Uterus (tissue), 4 donors: ENCODE data around the gene CAND2. TPM values are rescaled to one million over a fixed set of nuclear protein-coding genes. Genes with fewer than 3 reads are reported as not detected.

ENCODE experiments used
- DNase-seq, 2 donors: peaks; one replicate each; pipeline ENCODE4 v3.0.0-alpha.2; 2019 to 2020
- H3K27ac ChIP-seq, 2 donors: fragments of 200-600 bp; sonication (generic); 1 replicate in 1 of 2; 2 replicates in 1 of 2; pipeline ENCODE4 v1.5.1; 2016 to 2018
- H3K27me3 ChIP-seq, 2 donors: fragments of 200-600 bp; sonication (generic); one replicate each; pipeline ENCODE4 v1.5.1; 2018 to 2019; ENCODE audit warnings: control low read depth in 1 of 2
- H3K36me3 ChIP-seq, 2 donors: fragments of 200-600 bp; sonication (generic); one replicate each; pipeline ENCODE4 v1.5.1; 2019; ENCODE audit warnings: control low read depth in 1 of 2
- H3K4me1 ChIP-seq, 2 donors: fragments of 200-600 bp; sonication (generic); one replicate each; pipeline ENCODE4 v1.5.1; 2018 to 2019; ENCODE audit warnings: control low read depth in 1 of 2
- H3K4me3 ChIP-seq, 2 donors: fragments of 200-600 bp; sonication (generic); 1 replicate in 1 of 2; 2 replicates in 1 of 2; pipeline ENCODE4 v1.5.1; 2018 to 2019; ENCODE audit warnings: mild to moderate bottlenecking in 1 of 2
- H3K9me3 ChIP-seq, 2 donors: fragments of 200-600 bp; sonication (generic); one replicate each; pipeline ENCODE4 v1.5.1; 2019; ENCODE audit warnings: control low read depth in 1 of 2
- CTCF ChIP-seq, 4 experiments: fragments of 200-600 bp in 2 of 4; fragments of 450-650 bp in 2 of 4; sonication (generic) in 2 of 4; IDR thresholded peaks; one replicate each; pipeline ENCODE4 v1.5.1; 2016 to 2019; ENCODE audit warnings: antibody characterized with exemption in 4 of 4, mild to moderate bottlenecking in 2 of 4, moderate library complexity in 1 of 4
- POLR2A ChIP-seq, 2 donors: fragments of 450-650 bp; IDR thresholded peaks; one replicate each; pipeline ENCODE4 v1.6.1; 2016; ENCODE audit warnings: antibody characterized with exemption in 2 of 2, mild to moderate bottlenecking in 1 of 2, moderate library complexity in 1 of 2
- intact Hi-C: fragments of 100-400 bp; cut with DNase I; formaldehyde crosslinking; loops from one replicate; pipeline ENCODE4 v1.15.1; 2023; ENCODE audit warnings: low total_unique reads
- total RNA-seq, 4 donors: library from RNA; depleted of rRNA in 3 of 4; stranded (reverse); fragments of >200 nt in 3 of 4; gene quantifications; one replicate each; pipeline versions ENCODE4 v1.1.0 to v1.2.4, GENCODE V29; 2014 to 2023
- donor health status: DM: yes; HTN: yes; CAD: no.

Gene CAND2
- total RNA-seq, 4 donors from 2014 or later, result 6.8 to 42.0 (median 22.1) TPM

DNA sequence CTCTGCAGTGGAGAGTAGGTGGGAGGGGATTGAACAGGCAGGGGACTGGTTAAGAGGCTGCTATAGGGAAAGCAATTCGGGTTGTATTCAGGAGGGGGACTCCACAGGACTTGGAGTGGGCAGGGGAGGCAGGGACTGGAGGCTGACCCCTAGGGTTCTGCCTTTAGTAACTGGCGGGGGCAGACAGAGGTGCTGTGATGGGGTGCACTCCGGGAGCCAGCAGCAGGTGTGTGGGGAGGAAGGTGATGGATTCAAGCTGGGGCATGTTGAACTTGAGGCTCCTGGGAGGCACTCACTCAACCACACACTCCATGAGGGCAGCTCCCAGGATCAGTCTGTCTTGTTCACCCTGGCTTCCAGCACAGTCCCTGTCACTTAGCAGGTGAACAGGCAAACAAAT lies 12.5 kb downstream of the CAND2 start:
- Histone ChIP-seq H3K4me3 (no peak overlapping the region), H3K27ac (no peak overlapping the region)
- intact Hi-C loops, result no loop called here

GRCh38 chr3:12809435-12809834 lies 13.0 kb downstream of the CAND2 start:
- Histone ChIP-seq H3K27me3 (no peaks in the 10 kb centered on the region), H3K4me1 (peaks cover 0 to 7% of the 10 kb centered on the region in 2 donors), H3K9me3 (no peaks in the 10 kb centered on the region), H3K4me3 (peak overlapping the region in 1 of 2 donors; percentile 55), H3K36me3 (no peaks in the 10 kb centered on the region), H3K27ac (peak overlapping the region; percentile 74 to 89)
- TF ChIP-seq CTCF (IDR thresholded peaks at IDR 0.05), result no peak
- no peak for TF ChIP-seq POLR2A (IDR thresholded peaks at IDR 0.05)
- intact Hi-C loops, result no loop called here
- no peak for DNase-seq

More for the DNA sequence above, 12.5 kb downstream of the CAND2 start:
- Histone ChIP-seq H3K36me3 (no peaks in the 10 kb centered on the region), H3K4me1 (peaks cover 0 to 7% of the 10 kb centered on the region in 2 donors), H3K9me3 (no peaks in the 10 kb centered on the region), H3K27me3 (no peaks in the 10 kb centered on the region)
- no peak for DNase-seq
- no peak for TF ChIP-seq POLR2A (IDR thresholded peaks at IDR 0.05)
- no peak for TF ChIP-seq CTCF (IDR thresholded peaks at IDR 0.05)

DNA sequence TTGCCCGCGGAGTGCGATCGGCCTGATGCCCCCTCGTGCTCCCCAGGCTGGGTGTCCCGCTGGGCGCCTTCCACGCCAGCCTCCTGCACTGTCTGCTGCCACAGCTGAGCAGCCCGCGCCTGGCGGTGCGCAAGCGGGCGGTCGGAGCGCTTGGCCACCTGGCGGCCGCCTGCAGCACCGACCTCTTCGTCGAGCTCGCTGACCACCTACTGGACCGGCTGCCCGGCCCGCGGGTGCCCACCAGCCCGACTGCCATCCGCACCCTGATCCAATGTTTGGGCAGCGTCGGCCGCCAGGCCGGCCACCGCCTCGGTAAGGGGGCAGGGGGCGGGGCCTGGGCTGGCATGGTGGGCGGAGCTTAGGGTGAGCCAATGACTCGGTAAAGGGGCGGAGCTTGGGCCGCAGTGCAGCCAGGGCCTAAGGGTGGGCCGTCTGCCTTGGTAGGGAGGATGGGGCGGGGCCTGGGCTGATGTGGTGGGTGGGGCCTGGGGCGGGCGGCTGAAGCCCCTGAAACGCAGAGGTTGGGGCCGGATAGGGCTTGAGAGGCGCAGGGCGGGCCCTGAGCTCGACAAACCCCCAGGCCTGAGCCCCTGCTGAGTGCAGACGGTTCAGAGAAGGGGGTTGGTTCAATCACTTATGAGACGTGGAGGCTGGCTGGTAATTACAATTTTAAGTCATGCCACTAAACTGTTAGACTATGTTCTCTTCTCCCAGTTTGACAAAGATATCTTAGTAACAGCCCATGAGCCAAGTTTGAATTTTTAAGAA lies 13.7 kb downstream of the CAND2 start:
- TF ChIP-seq POLR2A (IDR thresholded peaks at IDR 0.05) (peak; percentile 62 to 86), CTCF (IDR thresholded peaks at IDR 0.05) (peak; percentile 41 to 92 (median 82))
- peak; percentile 96 to 97 for DNase-seq
- peak overlapping the region; percentile 74 to 89 for H3K27ac ChIP-seq
- H3K36me3 ChIP-seq, result no peaks in the 10 kb centered on the region
- intact Hi-C loops, result no loop called here
- peaks cover 0 to 7% of the 10 kb centered on the region in 2 donors for H3K4me1 ChIP-seq
- no peaks in the 10 kb centered on the region for H3K9me3 ChIP-seq
- H3K27me3 ChIP-seq, result no peaks in the 10 kb centered on the region
- peak overlapping the region; percentile 31 to 55 for H3K4me3 ChIP-seq

DNA sequence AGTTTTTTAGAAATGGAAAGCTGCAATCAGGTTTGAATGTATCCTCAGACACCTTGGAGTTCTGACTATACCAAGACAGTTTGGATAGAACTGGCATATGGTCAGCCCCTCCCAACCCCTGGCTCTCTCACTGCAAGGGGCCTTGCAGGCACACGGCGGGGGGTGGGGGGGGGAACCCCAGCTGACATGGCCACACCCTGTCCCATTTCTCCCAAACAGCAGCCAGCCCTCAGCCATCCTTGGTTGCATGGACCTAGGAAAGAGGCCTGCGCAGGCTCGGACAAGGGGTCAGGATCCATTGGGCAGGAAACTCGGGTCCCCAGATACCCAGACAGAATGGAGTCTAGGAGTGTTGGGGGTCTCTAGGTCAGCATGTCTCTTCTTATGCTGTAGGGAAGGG lies 14.5 kb downstream of the CAND2 start:
- H3K36me3 ChIP-seq, result no peaks in the 10 kb centered on the region
- intact Hi-C loops, result no loop called here
- TF ChIP-seq CTCF (IDR thresholded peaks at IDR 0.05) (no peak), POLR2A (IDR thresholded peaks at IDR 0.05) (no peak)
- H3K27ac ChIP-seq, result peak overlapping the region; percentile 74 to 89
- no peak for DNase-seq
- H3K4me1 ChIP-seq, result peaks cover 0 to 7% of the 10 kb centered on the region in 2 donors
- H3K4me3 ChIP-seq, result no peak overlapping the region
- H3K27me3 ChIP-seq, result no peaks in the 10 kb centered on the region
- H3K9me3 ChIP-seq, result no peaks in the 10 kb centered on the region

GRCh38 chr3:12812812-12813211 lies 16.3 kb downstream of the CAND2 start:
- no peak overlapping the region for H3K27ac ChIP-seq
- intact Hi-C loops, result no loop called here
- no peak for DNase-seq
- TF ChIP-seq CTCF (IDR thresholded peaks at IDR 0.05), result no peak
- TF ChIP-seq POLR2A (IDR thresholded peaks at IDR 0.05), result no peak
- H3K36me3 ChIP-seq, result no peaks in the 10 kb centered on the region
- H3K9me3 ChIP-seq, result no peaks in the 10 kb centered on the region
- no peaks in the 10 kb centered on the region for H3K27me3 ChIP-seq
- peaks cover 0 to 7% of the 10 kb centered on the region in 2 donors for H3K4me1 ChIP-seq
- H3K4me3 ChIP-seq, result no peak overlapping the region
